ENCODE data around the gene IPO4.

DNA sequence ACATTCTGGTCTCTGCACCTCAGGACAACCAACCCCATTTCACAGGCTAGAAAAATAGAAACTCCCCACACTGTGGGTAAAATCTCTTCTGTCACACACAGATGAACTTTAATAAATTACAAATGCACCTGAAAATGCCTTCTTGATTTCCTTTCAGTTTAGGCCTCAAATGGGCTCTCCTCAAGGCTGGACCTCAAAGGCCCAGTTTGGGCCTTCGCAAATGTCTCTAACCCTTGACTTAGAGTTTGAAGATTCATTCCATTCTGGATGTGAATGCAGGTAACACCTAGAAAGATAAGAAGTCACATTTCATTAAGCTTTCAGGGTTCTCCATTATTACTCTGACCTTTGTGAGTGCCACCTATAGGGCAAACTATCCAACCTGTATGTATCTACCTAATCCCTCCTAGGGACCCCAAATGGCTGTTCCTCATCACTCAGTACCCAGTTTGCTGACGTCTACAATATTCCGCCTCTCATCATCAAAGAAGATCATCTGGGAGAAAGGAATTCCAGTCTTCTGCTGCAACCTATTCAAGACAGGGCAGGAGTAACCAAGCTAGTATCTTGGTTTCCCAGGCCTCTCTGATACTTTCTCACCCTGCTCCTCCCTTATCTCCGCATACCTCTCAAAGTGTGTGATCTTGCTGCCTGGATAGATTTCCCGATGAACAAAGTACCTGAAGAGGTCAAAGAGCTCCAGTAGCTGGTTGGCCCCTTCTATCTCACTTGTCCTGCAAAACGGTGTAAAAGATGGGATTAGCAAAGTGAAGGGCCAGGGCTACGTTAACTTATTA lies 25.4 kb upstream of the IPO4 start:
- TF ChIP-seq ZNF274 (IDR thresholded peaks at IDR 0.05; ENCODE audit: low read length) (no peak), ZNF274 (tag by site-specific recombination; IDR thresholded peaks at IDR 0.05; ENCODE audit: borderline replicate concordance) (no peak), ZNF624 (tag by site-specific recombination; IDR thresholded peaks at IDR 0.05) (no peak), ZNF146 (tag by site-specific recombination; IDR thresholded peaks at IDR 0.05) (no peak), ZNF510 (tag by site-specific recombination; IDR thresholded peaks at IDR 0.05; ENCODE audit: insufficient replicate concordance) (no peak), ZNF792 (tag by site-specific recombination; IDR thresholded peaks at IDR 0.05) (no peak), TCF7L2 (IDR thresholded peaks at IDR 0.05; ENCODE audit: borderline replicate concordance, low read depth, low read length) (no peak)
- TF ChIP-seq, protein P1, sequence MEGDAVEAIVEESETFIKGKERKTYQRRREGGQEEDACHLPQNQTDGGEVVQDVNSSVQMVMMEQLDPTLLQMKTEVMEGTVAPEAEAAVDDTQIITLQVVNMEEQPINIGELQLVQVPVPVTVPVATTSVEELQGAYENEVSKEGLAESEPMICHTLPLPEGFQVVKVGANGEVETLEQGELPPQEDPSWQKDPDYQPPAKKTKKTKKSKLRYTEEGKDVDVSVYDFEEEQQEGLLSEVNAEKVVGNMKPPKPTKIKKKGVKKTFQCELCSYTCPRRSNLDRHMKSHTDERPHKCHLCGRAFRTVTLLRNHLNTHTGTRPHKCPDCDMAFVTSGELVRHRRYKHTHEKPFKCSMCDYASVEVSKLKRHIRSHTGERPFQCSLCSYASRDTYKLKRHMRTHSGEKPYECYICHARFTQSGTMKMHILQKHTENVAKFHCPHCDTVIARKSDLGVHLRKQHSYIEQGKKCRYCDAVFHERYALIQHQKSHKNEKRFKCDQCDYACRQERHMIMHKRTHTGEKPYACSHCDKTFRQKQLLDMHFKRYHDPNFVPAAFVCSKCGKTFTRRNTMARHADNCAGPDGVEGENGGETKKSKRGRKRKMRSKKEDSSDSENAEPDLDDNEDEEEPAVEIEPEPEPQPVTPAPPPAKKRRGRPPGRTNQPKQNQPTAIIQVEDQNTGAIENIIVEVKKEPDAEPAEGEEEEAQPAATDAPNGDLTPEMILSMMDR (tag by site-specific recombination; IDR thresholded peaks at IDR 0.05) = no peak
- TF ChIP-seq, protein P2, sequence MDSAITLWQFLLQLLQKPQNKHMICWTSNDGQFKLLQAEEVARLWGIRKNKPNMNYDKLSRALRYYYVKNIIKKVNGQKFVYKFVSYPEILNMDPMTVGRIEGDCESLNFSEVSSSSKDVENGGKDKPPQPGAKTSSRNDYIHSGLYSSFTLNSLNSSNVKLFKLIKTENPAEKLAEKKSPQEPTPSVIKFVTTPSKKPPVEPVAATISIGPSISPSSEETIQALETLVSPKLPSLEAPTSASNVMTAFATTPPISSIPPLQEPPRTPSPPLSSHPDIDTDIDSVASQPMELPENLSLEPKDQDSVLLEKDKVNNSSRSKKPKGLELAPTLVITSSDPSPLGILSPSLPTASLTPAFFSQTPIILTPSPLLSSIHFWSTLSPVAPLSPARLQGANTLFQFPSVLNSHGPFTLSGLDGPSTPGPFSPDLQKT (IDR thresholded peaks at IDR 0.05; ENCODE audit: borderline replicate concordance, low read depth, low read length) = no peak
